ENCODE measurements around the gene EML4.

Gene EML4

DNA sequence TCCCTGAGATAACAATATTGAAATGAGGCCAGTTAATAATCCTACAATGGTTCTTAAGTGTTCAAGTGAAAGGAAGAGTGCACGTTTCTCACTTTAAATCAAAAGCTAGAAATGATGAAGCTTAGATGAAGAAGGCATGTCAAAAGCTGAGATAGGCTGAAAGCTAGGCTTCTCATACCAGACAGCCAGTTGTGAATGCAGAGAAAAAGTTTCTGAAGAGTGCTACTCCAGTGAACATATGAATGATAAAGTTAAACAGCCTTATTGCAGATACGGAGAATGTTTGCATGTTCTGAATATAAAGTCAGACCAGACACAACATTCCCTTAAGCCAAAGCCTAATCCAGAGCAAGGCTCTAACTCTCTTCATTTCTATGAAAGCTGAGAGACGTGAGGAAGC, 51.4 kb downstream of the EML4 start:
- Histone ChIP-seq H3K27me3 (replicated peaks; ENCODE audit: insufficient read depth, low read length) (no peaks in the 10 kb centered on the region), H3K9ac (ENCODE audit: low read length) (no peak overlapping the region), H3K4me3 (ENCODE audit: low read length) (no peak overlapping the region), H3F3A (ENCODE audit: insufficient read depth, low read length) (no peaks in the 10 kb centered on the region), H3K36me3 (replicated peaks; ENCODE audit: insufficient read depth, low read length) (no peaks in the 10 kb centered on the region), H3K4me2 (ENCODE audit: low read depth, low read length) (no peak overlapping the region), H3K4me1 (ENCODE audit: low read length) (no peaks in the 10 kb centered on the region), H4K20me1 (ENCODE audit: insufficient read depth, low read length) (peaks cover 8% of the 10 kb centered on the region; the same call in 1 of the 2 replicates), H3K9me2 (replicated peaks; ENCODE audit: insufficient read depth, low read length) (no peaks in the 10 kb centered on the region), H3K79me2 (ENCODE audit: low read length) (peaks cover 96% of the 10 kb centered on the region), H2AFZ (ENCODE audit: low read length) (no peak overlapping the region), H3K9me3 (replicated peaks; ENCODE audit: insufficient read depth, low read length) (no peaks in the 10 kb centered on the region), H3K27ac (ENCODE audit: low read length) (no peak overlapping the region)
- TF ChIP-seq CTCF (IDR thresholded peaks at IDR 0.05; ENCODE audit: low read length) (no peak), EZH2 (optimal IDR thresholded peaks at IDR 0.05; ENCODE audit: low read depth, low read length) (no peak), EZH2phosphoT487 (IDR thresholded peaks at IDR 0.05; ENCODE audit: low read length) (no peak)
- no peak for DNase-seq

DNA sequence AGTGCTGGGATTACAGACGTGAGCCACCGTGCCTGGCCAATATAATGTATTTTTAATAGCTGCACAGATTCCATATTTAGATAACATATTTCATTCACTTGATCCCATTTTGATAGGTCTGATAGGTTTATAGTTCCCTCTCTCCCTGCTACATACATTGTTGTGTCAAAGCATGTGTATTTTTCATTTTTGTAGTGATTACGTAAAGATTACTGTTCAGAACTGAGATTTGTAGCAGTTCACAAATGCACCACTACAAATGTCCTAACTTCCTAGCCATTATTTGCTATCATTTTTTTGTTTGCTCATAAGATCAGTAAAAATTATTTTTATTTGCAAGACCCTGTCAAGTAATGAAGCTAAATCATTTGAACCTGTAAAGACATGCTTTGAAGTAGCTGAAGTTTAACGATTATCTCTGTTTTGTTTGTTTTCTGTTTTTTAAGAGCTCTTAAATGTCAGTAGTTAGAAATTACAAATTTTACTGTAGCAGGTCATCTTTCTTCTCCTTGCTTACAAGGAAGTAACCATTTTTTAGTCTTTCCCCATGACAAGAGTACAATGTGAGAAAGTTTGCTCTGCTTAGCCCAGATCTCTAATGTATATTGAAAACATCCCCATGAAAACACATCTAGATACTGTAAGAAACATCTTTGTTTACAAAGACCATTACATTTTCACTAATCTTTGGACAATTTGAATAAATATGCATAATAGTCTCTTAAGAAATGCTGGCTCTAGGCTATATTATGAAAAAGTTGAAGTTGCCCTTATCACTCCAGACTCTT, 54.1 kb downstream of the EML4 start:
- Histone ChIP-seq H3K27ac (ENCODE audit: low read length) (no peak overlapping the region), H2AFZ (ENCODE audit: low read length) (no peak overlapping the region), H4K20me1 (ENCODE audit: insufficient read depth, low read length) (peaks cover 8% of the 10 kb centered on the region; the same call in 1 of the 2 replicates), H3K4me1 (ENCODE audit: low read length) (no peaks in the 10 kb centered on the region), H3K9me2 (replicated peaks; ENCODE audit: insufficient read depth, low read length) (no peaks in the 10 kb centered on the region), H3K79me2 (ENCODE audit: low read length) (peaks cover 94% of the 10 kb centered on the region), H3K9me3 (replicated peaks; ENCODE audit: insufficient read depth, low read length) (no peaks in the 10 kb centered on the region), H3K9ac (ENCODE audit: low read length) (no peak overlapping the region), H3K36me3 (replicated peaks; ENCODE audit: insufficient read depth, low read length) (no peaks in the 10 kb centered on the region), H3K4me3 (ENCODE audit: low read length) (no peak overlapping the region), H3K27me3 (replicated peaks; ENCODE audit: insufficient read depth, low read length) (no peaks in the 10 kb centered on the region), H3F3A (ENCODE audit: insufficient read depth, low read length) (no peaks in the 10 kb centered on the region), H3K4me2 (ENCODE audit: low read depth, low read length) (no peak overlapping the region)
- TF ChIP-seq CTCF (IDR thresholded peaks at IDR 0.05; ENCODE audit: low read length) = no peak
- TF ChIP-seq EZH2phosphoT487 (IDR thresholded peaks at IDR 0.05; ENCODE audit: low read length) = no peak
- TF ChIP-seq EZH2 (optimal IDR thresholded peaks at IDR 0.05; ENCODE audit: low read depth, low read length) = no peak
- DNase-seq = no peak

DNA sequence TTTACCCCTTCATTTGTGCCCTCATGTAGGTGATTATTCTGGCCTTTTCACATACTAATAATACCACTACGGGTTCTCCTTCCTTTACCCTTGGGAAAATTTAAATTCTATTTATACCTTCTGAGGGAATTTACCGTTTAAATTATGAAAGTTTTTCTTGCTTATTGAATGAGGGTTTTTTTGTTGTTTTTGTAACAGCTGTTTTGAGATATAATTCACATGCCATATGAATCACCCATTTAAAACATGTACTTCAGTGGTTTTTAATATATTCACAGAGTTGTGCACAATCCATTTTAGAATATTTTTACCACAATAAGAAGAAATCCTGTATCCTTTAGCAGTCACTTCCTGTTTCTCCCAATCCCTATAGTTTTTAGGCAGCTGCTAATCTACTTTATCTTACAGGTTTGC, 54.7 kb downstream of the EML4 start:
- no peak for DNase-seq
- Histone ChIP-seq H3K4me2 (ENCODE audit: low read depth, low read length) (no peak overlapping the region), H4K20me1 (ENCODE audit: insufficient read depth, low read length) (0 out of 2 replicates have a peak, but pooled peaks cover 8% of the 10 kb centered on the region), H3K36me3 (replicated peaks; ENCODE audit: insufficient read depth, low read length) (no peaks in the 10 kb centered on the region), H3K9ac (ENCODE audit: low read length) (no peak overlapping the region), H3K27ac (ENCODE audit: low read length) (no peak overlapping the region), H3K27me3 (replicated peaks; ENCODE audit: insufficient read depth, low read length) (no peaks in the 10 kb centered on the region), H3K79me2 (ENCODE audit: low read length) (peaks cover 94% of the 10 kb centered on the region), H3K9me3 (replicated peaks; ENCODE audit: insufficient read depth, low read length) (no peaks in the 10 kb centered on the region), H3K4me3 (ENCODE audit: low read length) (no peak overlapping the region), H3K4me1 (ENCODE audit: low read length) (no peaks in the 10 kb centered on the region), H3F3A (ENCODE audit: insufficient read depth, low read length) (no peaks in the 10 kb centered on the region), H2AFZ (ENCODE audit: low read length) (no peak overlapping the region), H3K9me2 (replicated peaks; ENCODE audit: insufficient read depth, low read length) (no peaks in the 10 kb centered on the region)
- TF ChIP-seq CTCF (IDR thresholded peaks at IDR 0.05; ENCODE audit: low read length) = no peak
- TF ChIP-seq EZH2 (optimal IDR thresholded peaks at IDR 0.05; ENCODE audit: low read depth, low read length) = no peak
- TF ChIP-seq EZH2phosphoT487 (IDR thresholded peaks at IDR 0.05; ENCODE audit: low read length) = no peak

Data from MM.1S (cell line).